ENCODE results near the gene NCKAP5L.

GRCh38 chr12:49793620-49794019 is 34.6 kb downstream of the NCKAP5L start:
- TF ChIP-seq CTCF (conservative IDR thresholded peaks at IDR 0.05; ENCODE audit: low read depth in 2 of 2) (no peak), EZH2 (IDR thresholded peaks at IDR 0.05; ENCODE audit: low read depth, unreplicated experiment) (no peak)

Data from GM23338 (cell line).